Measurements from ENCODE around the gene ARHGAP15.

ARHGAP15 gene

DNA sequence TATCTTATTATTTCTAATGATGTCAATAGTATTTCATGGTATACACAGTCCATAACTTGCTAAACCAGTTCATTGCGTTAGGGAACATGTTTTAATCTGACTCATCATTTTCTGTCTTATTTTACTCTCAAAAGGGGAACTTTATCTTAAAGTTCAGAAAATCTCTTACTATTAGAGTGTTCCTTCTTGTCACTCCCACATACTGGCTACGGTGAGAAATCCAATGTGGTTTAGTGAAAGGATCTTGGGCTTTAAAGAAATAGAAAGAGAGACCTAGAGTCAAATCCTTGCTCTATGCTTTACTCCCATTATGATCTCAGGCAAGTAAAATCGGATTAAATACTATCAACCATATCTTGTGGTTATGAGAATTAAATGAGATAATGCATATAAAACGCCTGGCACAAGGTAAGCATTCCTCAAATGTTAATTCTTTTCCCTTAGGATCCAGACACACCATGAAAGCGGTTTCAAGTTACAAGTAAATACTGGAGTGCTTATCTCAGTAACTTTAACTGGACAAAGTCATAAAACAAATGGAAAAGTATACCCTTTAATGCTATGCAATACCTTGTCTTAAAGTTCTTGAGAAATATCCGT, 576.0 kb downstream of the ARHGAP15 start:
- no peak for DNase-seq (ENCODE audit: low read depth in 1 of 2, low spot score in 1 of 2)

DNA sequence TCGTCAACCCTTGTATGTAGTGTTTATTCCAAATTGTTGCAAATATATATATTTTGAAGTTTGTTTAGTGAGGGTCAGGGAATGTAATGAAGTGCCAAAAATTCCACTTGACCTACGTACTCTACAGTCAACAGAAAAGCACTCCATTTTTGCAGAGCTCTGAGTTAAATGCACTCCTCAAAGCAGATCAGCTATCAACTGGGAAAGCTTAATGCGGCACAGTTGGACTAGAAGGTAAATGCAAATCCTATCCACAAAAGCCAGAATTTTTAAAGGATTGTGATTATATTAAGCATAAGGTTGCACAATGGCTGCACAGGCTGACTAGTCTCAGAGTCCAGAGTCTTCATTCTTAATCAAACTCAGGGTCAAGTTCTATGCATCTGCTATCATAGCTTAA, 577.1 kb downstream of the ARHGAP15 start:
- DNase-seq (ENCODE audit: low read depth in 1 of 2, low spot score in 1 of 2), result no peak

DNA sequence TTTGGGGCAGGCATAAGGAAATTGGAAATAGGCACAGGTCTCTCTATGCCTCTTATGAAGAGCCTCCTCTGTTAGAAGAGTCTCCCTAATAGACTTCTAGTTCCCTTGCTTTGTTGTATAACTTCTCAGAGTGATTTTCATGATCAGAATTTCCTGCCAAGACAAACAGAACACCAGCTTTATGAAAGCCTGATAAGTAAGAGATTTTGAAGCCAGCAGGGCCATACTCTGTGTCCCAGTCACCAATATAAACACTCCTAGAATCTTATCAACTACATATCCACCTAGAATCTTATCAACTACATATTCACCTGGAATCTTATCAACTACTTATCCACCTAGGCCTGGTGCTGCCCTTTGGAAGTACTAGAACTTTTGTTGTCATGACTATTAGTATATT, 579.5 kb downstream of the ARHGAP15 start:
- DNase-seq (ENCODE audit: low read depth in 1 of 2, low spot score in 1 of 2), result no peak

DNA sequence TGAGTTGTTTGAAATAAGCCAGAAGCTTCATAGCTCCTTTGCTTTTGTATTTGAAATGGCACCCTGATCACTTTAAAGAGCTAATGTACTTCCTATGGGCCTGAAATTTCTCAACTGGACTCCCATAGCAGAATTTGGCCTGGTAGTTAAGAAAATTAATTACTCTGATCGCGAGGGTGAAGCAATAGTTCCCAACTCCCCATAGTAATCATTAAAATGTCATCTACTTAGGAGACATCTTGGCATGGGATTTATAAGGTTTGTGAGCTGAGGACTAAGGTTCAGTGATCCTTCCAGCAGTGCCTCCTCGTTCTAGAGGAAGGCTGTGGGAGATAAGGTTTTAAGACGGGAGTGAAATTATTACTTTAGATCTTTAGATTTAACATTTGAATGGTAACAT, 581.0 kb downstream of the ARHGAP15 start:
- DNase-seq (ENCODE audit: low read depth in 1 of 2, low spot score in 1 of 2), result no peak

DNA sequence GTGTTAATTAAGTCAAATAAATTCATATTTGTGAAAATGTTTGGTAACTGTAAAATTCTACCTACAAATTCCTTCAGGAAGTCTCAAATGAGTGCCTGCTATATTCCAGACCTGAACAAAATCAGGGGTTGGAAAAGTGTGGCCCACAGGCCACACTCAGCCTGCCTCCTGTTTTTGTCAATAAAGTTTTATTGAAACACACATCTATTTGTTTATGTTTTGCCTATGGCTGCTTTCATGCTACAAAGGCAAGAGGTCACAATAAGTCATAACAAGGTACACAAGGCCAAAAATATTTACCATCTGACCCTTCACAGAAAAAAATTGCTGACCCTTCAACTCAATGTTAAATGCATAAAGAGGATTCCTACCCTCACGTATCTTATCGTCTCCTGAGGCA, 581.7 kb downstream of the ARHGAP15 start:
- DNase-seq (ENCODE audit: low read depth in 1 of 2, low spot score in 1 of 2), result no peak

DNA sequence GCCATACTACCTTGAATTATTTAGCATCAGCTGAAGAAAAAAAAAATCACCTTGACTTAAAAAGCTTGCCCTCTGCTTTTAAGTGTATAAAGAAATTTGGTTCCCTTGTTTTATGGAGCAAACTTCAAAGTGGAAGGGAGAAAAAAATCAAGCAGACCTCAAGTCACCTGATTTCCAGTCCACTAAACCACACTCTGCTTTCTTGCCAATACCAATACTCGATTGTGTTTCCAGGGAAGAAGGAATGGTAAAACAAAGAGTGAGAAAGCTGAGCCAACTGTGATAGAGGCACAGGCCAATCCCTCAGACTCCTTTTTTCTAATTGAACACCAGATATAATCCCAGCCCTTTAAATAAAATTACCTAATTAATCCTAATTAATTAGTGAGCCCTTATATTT, 587.3 kb downstream of the ARHGAP15 start:
- no peak for DNase-seq (ENCODE audit: low read depth in 1 of 2, low spot score in 1 of 2)

DNA sequence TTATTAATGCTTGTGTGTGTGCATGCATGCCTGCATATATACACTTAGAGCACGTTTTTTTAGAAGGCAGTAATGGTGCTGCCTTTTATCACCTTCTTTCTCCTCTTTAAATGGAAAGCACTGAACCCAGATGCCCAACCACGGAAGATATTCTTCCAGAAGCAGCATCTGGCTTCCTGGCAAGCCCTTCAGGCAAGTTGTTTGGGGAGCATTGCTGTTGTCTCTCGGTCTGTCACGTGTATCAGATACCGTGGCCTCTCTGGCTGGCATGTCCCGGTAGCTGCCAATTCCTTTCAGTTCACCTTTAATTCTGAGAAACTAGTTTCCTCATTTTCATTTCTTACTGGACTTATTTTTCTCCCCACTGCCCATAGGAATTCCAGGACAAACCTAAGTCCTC, 587.8 kb downstream of the ARHGAP15 start:
- DNase-seq (ENCODE audit: low read depth in 1 of 2, low spot score in 1 of 2), result no peak

DNA sequence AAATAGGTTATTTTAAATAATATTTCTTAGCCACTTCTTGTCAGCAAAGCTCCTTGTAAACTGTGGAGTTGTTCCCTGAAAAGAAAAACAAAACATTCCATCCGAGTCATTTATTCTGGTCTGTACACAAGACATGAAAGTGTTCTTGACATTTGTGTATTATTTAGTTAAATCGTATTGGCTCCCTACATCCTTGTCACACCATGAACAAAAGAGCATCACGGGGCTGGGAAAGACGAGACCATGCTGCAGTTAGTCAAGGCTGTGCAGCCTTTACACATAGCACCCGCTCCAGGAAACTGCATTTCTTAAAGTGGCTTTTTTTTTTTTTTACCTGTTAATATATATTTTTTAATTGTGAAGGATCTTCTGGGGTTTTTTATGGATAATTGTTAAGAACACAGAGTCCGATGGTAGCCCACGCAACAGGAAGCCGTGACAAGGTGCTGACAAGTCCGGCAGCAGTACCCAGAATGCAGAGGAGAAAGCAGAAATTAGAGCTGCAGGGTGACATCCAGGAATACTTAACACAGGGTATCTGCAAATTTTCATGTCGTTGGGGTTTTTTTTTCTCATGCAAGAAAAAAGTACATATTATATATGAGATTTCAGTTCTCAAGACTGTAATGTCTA, 588.4 kb downstream of the ARHGAP15 start:
- DNase-seq (ENCODE audit: low read depth in 1 of 2, low spot score in 1 of 2), result no peak

DNA sequence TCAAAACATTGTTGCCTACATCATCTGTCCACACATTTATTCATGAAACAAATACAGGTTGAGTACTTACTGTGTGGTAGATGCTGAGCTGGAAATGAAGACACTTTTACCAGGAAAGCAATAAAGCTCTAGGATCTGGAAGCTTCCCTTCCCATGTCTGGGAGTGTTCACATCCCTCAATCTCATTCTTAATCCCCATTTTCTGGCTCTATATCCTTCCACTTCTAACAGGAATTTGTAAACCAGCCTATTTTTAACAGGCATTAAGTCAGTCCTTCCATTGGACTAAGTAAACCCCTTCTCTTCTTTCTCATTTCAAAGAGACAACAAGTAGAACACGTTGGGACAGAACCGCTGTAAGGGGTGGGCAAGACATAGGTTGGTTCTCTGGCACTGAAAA, 589.5 kb downstream of the ARHGAP15 start:
- no peak for DNase-seq (ENCODE audit: low read depth in 1 of 2, low spot score in 1 of 2)

DNA sequence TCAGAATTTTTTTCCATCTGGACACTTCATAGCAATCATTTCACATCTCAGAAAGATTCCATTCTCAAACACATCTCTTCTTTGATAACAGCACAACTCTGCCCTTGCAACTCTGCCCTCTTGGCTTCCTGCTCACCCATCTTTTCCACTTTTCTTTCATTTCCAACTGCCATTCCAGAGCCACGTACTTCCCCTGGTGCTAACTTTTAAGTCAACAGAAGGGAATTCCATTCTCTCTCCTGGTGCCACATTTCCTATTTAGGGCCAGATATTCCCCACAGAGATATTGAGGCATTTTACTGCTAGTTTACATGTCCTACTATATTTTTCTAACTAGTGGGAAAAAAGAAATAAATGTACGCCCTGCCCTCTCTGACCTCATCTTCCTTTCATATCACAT, 590.2 kb downstream of the ARHGAP15 start:
- DNase-seq (ENCODE audit: low read depth in 1 of 2, low spot score in 1 of 2), result no peak

DNA sequence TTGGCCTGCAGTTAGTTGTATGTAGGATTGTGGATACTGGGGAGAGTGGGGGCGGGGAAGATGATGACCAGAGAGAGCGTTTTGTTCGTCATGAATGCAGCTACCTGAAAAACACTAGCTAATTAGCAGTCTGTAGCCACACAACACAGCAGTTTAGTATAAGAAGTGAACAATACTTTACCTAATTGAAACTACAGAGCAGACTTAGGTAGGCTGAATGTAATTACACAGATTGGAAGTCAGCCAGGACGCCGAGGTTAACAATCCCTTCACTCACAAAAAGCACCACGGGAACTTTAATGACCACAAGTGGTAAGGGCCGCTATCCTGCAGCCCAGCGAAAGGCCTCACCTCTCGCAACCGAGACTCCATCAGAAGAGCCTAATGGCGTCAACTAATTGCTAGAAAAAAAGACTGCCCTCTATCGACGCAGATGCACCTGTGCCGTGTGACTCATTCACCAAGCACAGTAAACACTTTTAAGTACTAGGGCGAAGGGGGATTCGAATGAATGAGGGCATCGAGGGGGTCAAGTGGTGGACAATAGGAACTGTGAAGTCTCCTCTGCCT, 591.0 kb downstream of the ARHGAP15 start:
- DNase-seq (ENCODE audit: low read depth in 1 of 2, low spot score in 1 of 2), result no peak

DNA sequence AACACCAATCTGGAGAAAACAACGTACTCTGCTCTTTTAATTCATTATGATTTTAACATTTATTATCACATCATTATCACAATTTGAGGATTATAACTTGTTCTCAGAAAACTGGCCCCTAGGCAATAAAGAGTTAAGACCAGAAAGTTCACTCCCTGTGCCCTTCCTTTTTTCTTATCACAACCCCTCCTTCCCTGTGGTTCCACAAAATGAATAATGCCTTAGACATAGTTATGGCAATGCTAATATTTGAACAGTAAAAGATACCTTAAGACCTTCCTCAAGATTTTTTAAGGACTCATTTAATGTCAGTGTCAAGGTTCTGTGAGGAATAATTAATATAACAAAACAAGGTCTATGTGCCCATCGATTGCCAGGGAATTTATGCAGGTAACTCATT, 596.2 kb downstream of the ARHGAP15 start:
- DNase-seq (ENCODE audit: low read depth in 1 of 2, low spot score in 1 of 2), result no peak

DNA sequence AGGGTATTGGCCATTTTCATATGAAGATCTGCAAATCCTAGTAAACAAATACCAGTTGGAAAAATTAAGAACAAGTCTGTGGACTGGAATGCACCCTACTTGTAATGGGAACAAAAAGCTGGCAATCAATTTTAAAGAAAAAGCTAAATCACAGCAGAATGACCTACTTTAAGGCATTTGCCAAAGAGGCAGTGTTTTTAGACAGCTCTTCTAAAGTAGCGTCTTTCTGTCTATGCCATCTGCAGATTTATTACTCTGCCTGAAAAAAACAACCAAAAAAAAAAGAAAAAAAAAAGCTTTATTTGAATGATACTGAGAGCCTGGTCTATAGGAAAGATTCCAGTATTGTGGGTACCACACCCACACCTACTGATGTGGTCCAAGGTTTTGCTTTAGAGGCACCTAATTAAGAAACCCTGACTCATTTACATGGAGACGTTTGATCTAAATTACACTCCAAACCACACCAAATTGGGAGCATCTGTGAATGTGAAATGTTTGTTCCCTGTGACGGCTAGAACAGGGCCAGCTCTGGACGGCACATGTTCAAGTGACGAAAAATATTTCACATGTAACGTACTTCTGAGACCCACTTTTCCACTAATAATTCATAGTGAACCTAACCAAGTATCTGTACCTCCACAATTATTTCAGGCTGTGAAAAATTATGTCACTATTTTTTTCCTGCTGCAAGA, 597.1 kb downstream of the ARHGAP15 start:
- no peak for DNase-seq (ENCODE audit: low read depth in 1 of 2, low spot score in 1 of 2)

DNA sequence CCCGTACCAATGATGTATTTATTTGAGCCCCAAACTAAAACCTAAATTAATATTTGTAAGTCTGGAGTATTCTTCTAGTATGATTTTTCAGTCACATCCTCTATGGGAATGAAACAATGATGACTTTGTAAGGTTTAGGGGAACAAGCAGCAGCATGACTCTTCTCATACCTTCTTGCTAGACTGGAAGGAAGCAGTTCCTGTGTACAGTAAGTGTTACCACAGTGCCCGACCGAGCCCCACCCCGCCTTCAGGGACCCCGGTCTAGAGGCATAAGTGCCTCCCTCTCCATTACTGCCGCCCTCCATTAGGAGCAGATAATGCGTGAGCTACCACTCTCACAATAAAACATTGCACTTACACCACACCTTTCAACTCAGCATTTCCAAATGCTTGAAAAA, 599.3 kb downstream of the ARHGAP15 start:
- DNase-seq (ENCODE audit: low read depth in 1 of 2, low spot score in 1 of 2), result no peak

DNA sequence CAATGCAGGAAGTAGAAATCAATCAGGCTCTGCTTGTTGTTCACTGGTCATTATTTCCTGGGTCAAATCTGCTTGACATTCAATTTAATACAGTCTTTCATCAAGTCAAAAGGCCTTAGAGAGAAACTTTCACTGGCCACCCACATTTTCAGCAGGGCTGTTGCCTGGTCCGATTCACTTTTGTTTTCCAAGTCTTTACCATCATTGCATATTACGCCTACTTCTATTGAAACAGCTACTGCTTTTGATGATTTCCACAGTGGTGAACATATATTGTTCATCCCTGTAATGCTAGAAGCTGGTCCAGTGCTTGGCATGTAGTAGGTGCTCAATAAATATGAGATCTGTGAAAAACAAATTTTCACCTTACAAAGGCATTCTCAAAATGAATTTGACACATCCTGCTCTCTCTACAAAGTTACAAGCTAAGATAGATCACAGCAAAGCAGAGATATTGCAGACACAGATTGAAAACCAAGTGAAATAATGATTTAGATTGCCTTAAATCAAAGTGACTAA, 600.1 kb downstream of the ARHGAP15 start:
- no peak for DNase-seq (ENCODE audit: low read depth in 1 of 2, low spot score in 1 of 2)

DNA sequence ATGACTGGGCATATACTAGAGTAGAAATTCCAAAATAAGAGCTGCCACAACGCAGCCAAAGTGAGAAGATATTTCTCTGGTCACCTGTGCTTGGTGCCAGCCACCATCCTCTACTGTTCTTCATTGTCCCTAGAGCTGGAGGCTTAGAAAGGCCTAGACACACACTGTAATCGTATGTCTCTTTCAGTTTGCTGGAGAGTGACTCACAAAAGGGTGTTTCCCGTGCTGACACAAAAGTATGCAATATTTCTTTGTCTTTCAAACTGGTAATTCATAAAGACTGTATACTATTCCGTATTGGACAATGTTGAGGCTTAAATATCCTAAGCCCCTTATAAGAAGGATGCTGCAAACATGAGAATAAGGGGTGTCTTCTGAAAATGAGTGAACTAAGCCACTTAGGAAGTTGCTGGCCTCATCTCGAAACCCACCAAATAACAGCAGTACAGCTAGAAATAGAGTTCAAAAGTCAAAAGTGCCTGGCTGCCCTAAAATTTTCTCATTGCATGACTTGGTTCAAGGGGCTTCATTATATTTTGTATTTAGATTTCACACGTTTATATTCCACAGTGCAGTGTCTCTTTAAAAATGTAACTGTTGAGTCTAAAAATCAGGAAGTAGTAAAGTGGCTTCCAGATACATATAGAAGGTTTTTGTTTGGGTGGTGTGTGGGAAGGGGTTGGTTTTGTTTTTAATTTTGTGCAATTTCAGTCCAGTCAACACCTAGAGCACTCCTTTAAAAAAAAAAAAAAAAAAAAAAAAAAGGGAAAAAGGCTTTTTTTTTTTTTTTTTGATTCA, 601.1 kb downstream of the ARHGAP15 start:
- no peak for DNase-seq (ENCODE audit: low read depth in 1 of 2, low spot score in 1 of 2)

DNA sequence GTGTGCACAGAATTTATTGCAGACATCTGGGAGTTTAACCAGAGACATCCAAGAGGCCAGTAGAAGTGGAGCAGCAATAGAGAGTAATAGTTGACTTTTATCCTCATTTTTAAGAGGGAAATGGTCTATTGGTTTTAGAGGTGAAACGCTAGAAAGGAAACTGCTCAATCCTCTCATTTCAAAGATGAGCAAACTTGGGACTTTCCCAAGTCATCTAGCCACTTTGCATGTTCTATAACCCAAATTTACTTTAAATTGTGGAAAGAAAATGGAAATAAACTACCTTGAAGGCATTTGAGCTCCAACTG, 601.7 kb downstream of the ARHGAP15 start:
- no peak for DNase-seq (ENCODE audit: low read depth in 1 of 2, low spot score in 1 of 2)

DNA sequence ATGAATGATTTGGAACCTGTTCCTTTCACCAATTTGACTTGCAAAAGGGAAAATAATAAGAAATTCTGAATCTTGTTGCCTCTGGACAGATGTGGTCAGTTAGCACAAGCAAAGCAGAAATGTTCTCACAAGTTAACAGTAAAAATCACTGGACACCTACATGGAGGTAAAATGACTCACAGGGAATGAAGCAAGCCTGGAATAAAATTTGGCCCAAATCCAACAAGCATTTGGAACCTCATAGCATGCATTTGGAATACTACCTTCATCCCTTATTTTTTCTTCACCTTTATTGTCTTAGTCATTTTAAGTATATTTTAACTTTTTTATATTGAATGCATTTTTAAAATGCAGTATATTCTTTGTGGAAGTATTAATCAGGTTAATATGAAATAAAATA, 602.9 kb downstream of the ARHGAP15 start:
- no peak for DNase-seq (ENCODE audit: low read depth in 1 of 2, low spot score in 1 of 2)

DNA sequence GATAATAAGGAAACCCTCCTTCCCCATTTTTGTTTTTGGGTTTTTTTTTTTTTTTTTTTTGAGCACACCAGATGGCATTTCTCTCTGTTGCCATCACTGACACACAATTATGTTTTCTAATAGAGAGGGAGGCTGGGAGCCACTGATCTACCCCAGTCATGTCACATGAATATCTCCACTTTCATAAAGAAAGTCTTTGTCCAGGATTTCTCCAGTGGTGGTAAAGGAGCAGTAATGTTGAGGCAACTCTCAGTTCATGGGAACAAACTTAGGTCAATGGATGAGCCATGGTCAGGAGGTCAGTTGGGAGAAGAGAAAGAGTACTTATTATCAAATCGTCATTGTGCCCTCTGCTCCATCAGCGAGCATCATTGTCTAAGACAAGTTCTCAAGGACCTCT, 603.7 kb downstream of the ARHGAP15 start:
- no peak for DNase-seq (ENCODE audit: low read depth in 1 of 2, low spot score in 1 of 2)

DNA sequence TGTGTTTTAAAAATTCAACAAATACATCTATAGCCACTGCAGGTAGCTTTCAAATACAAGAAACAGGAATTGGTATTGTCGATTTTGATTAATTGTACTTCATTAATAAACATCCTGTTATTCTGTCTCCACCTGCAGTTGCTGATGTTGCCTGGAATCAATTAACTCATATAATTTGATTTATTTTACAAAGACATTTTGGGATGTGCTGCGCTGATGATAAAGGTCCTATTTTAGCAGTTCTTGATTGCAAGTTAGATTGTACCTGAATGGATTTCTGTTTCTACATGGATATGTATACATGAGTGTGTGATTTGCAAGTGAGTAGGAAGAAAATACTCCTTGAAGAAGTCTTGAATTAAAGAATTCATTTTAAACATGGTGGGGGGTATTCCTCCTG, 605.3 kb downstream of the ARHGAP15 start:
- no peak for DNase-seq (ENCODE audit: low read depth in 1 of 2, low spot score in 1 of 2)

DNA sequence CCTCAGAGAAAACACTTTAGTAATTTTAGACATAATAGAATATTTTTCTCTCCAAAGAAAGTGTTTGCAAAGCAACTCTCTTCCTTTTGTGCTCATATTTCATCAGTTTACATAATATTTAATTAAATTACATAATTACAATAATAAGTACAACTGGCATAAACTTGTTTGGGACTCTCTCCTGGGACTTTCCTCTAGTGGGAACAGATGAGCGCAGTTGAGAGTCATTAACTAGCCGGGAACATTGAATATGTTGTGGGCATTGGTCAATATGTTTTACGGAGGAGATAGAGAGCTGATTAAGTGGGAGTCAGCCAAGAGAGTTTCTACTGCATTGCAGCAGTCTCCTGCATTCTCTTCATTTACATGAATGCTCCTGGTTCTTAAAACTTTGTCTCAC, 607.7 kb downstream of the ARHGAP15 start:
- no peak for DNase-seq (ENCODE audit: low read depth in 1 of 2, low spot score in 1 of 2)

DNA sequence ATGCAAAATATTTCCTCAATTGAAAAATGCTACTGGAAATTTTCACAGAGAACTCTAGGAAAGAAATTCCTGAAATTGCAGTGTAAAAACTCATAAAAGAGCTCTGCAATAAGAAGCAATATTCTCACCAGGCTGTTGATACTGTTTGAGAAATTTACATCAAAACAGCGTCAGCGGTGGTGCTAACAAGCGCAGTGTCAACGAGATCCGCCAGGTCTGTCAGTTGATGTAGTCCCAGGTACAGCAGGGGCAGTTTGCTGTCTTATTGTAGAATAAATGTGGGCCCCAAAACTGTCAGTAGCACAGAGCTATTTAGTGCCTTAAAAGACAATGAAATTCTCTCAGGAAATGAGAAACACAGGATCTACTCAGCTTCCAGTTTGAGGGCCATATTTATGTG, 611.2 kb downstream of the ARHGAP15 start:
- DNase-seq (ENCODE audit: low read depth in 1 of 2, low spot score in 1 of 2), result no peak

All from activated T-helper 1 cell treated with anti-CD3 and anti-CD28 coated beads, Interleukin-2, amount 50 U/mL, for 16 hours (primary cell).